Mammary epithelial cell (primary cell): ENCODE measurements around the gene PLEKHA3.

ENCODE experiments used
- CTCF ChIP-seq, 2 donors: IDR thresholded peaks in 1 of 2; conservative IDR thresholded peaks in 1 of 2; 2 replicates each; pipeline ENCODE4 v1.5.1; 2011 to 2012; ENCODE audit warnings: inconsistent platforms in 2 of 2, low read length in 2 of 2, mild to moderate bottlenecking in 2 of 2, control low read depth in 1 of 2, low read depth in 1 of 2; ENCODE audit not compliant: insufficient read depth in 1 of 2; ENCODE audit errors: extremely low read depth in 1 of 2
- EZH2 ChIP-seq: IDR thresholded peaks from 2 replicates; pipeline ENCODE4 v1.6.1; 2012; ENCODE audit warnings: low read length, inconsistent platforms, borderline replicate concordance

- TF ChIP-seq CTCF (conservative IDR thresholded peaks at IDR 0.05 in 1 of 2, IDR thresholded peaks at IDR 0.05 in 1 of 2; ENCODE audit: extremely low read depth in 1 of 2, insufficient read depth in 1 of 2, low read depth in 1 of 2, low read length in 2 of 2) (no peak), EZH2 (no peak)
These were observed 70.1 kb downstream of the PLEKHA3 start for GRCh38 chr2:178550352-178550751.
